ENCODE data around the gene GPX4. TPM values are rescaled to one million over a fixed set of nuclear protein-coding genes. Genes with fewer than 3 reads are reported as not detected.
"Not testable (repeated sequence)": the region's sequence is repeated elsewhere in the genome, so short reads cannot be mapped to it uniquely, and the experiment has no call there.

GPX4 gene
- total and polyA plus RNA-seq, 2 donors (not counting 3 experiments of a cell fraction or from before 2014, with no cell fraction given), result 469 to 1,136 TPM

- Histone ChIP-seq H3K9me3 (replicated peaks; ENCODE audit: control insufficient read depth, insufficient read depth, low read length) (no peaks in the 10 kb centered on the region), H3K27ac (ENCODE audit: insufficient read depth, low read depth, low read length) (no peak overlapping the region), H3K4me2 (ENCODE audit: insufficient read depth, low read length) (no peak overlapping the region), H3K4me3 (replicated peaks in 1 of 3; ENCODE audit: insufficient read depth in 1 of 3, low read depth in 1 of 3, low read length in 3 of 3) (no peak overlapping the region), H3K9ac (replicated peaks; ENCODE audit: extremely low read depth, insufficient read depth, low read length) (no peak overlapping the region), H3K9me1 (replicated peaks; ENCODE audit: control insufficient read depth, extremely low read depth, insufficient read depth, low read length) (no peaks in the 10 kb centered on the region), H2AFZ (ENCODE audit: low read depth, low read length) (no peak overlapping the region), H3K79me2 (ENCODE audit: control insufficient read depth, insufficient read depth, low read length) (peaks cover 59% of the 10 kb centered on the region), H3K27me3 (ENCODE audit: control insufficient read depth in 2 of 2, insufficient read depth in 2 of 2, low read length in 2 of 2) (no peaks in the 10 kb centered on the region), H3K36me3 (ENCODE audit: control insufficient read depth in 2 of 2, extremely low read depth in 1 of 2, insufficient read depth in 2 of 2, low read length in 2 of 2) (peaks cover 10 to 26% of the 10 kb centered on the region in 2 experiments), H4K20me1 (replicated peaks; ENCODE audit: control insufficient read depth, extremely low read depth, insufficient read depth, low read length) (no peaks in the 10 kb centered on the region), H3K4me1 (ENCODE audit: control insufficient read depth, extremely low read depth, insufficient read depth, low read length) (peaks cover 34% of the 10 kb centered on the region)
- CTCF ChIA-PET, result interaction anchor here (1.1 to 1.6 kb wide), 2 partner anchors 15 to 86 kb away, joined by 3 to 6 read pairs; no protein-coding TSS in a partner anchor
- TF ChIP-seq MAX (IDR thresholded peaks at IDR 0.05; ENCODE audit: insufficient read depth, insufficient read length) (no peak), JUN (IDR thresholded peaks at IDR 0.05; ENCODE audit: borderline replicate concordance, insufficient read depth, insufficient read length, low read depth) (no peak), POLR2AphosphoS5 (IDR thresholded peaks at IDR 0.05; ENCODE audit: insufficient read depth, low read depth, low read length) (no peak), FOS (IDR thresholded peaks at IDR 0.05; ENCODE audit: borderline replicate concordance, insufficient read depth, low read length) (no peak), EZH2 (IDR thresholded peaks at IDR 0.05; ENCODE audit: borderline replicate concordance, low read depth, low read length, severe bottlenecking) (no peak), CTCF (IDR thresholded peaks at IDR 0.05; ENCODE audit: extremely low read depth in 1 of 2, insufficient read depth in 1 of 2, low read depth in 1 of 2, low read length in 2 of 2) (no peak), GATA2 (IDR thresholded peaks at IDR 0.05; ENCODE audit: insufficient read depth, insufficient read length, low read depth, low read length) (no peak), MYC (IDR thresholded peaks at IDR 0.05; ENCODE audit: low read depth, low read length) (no peak), POLR2A (IDR thresholded peaks at IDR 0.05; ENCODE audit: low read depth, low read length) (no peak)
- no TSS peak for BruUV-seq (replicated peaks)
- no peak for FAIRE-seq
- dilution Hi-C loops (cut with MboI; ENCODE audit: extremely low pct_ligation_motif_present, low sequenced_read_pairs) (no loop called here), intact Hi-C loops (cut with micrococcal nuclease) (no loop called here)
- POLR2A ChIA-PET, result no interaction called here
- no peak for DNase-seq (ENCODE audit: low read depth, low spot score)
These were observed 24.3 kb downstream of the GPX4 start for GRCh38 chr19:1128106-1128505.

- dilution Hi-C loops (cut with MboI; ENCODE audit: extremely low pct_ligation_motif_present, low sequenced_read_pairs); H3K9me1 ChIP-seq (replicated peaks; ENCODE audit: control insufficient read depth, extremely low read depth, insufficient read depth, low read length); H3K27ac ChIP-seq (ENCODE audit: insufficient read depth, low read depth, low read length); BruUV-seq (replicated peaks); H3K4me2 ChIP-seq (ENCODE audit: insufficient read depth, low read length); H2AFZ ChIP-seq (ENCODE audit: low read depth, low read length); H3K9ac ChIP-seq (replicated peaks; ENCODE audit: extremely low read depth, insufficient read depth, low read length); intact Hi-C loops (cut with micrococcal nuclease); FAIRE-seq; H4K20me1 ChIP-seq (replicated peaks; ENCODE audit: control insufficient read depth, extremely low read depth, insufficient read depth, low read length); H3K27me3 ChIP-seq (ENCODE audit: control insufficient read depth in 2 of 2, insufficient read depth in 2 of 2, low read length in 2 of 2); H3K4me3 ChIP-seq (replicated peaks in 1 of 3; ENCODE audit: insufficient read depth in 1 of 3, low read depth in 1 of 3, low read length in 3 of 3); H3K9me3 ChIP-seq (replicated peaks; ENCODE audit: control insufficient read depth, insufficient read depth, low read length); POLR2A ChIA-PET; DNase-seq (ENCODE audit: low read depth, low spot score): not testable (repeated sequence)
- Histone ChIP-seq H3K4me1 (ENCODE audit: control insufficient read depth, extremely low read depth, insufficient read depth, low read length) (peaks cover 34% of the 10 kb centered on the region), H3K36me3 (ENCODE audit: control insufficient read depth in 2 of 2, extremely low read depth in 1 of 2, insufficient read depth in 2 of 2, low read length in 2 of 2) (peaks cover 4 to 16% of the 10 kb centered on the region in 2 experiments), H3K79me2 (ENCODE audit: control insufficient read depth, insufficient read depth, low read length) (peaks cover 65% of the 10 kb centered on the region)
- CTCF ChIA-PET, result interaction anchor here (1.1 to 1.6 kb wide), 2 partner anchors 16 to 85 kb away, joined by 3 to 6 read pairs; no protein-coding TSS in a partner anchor
These were observed 25.3 kb downstream of the GPX4 start for GRCh38 chr19:1129084-1129483.

All from endothelial cell of umbilical vein (primary cell).